GM12878 (cell line): ENCODE measurements around the gene MEIS1. TPM values are rescaled to one million over a fixed set of nuclear protein-coding genes. Genes with fewer than 3 reads are reported as not detected.

Experiments
- ATAC-seq: fragments of 200-7000 bp; cut with Tn5 transposase; 3 replicates; pipeline ENCODE4 v1.9.1; 2020; ENCODE audit warnings: mild to moderate bottlenecking, moderate library complexity
- Bru-seq: library from RNA; stranded (reverse); fragments of 400-500 nt; gene quantifications from one replicate; lab custom pipeline; 2021; lab: Mats Ljungman, UMichigan
- BruChase-seq, 2 experiments: library from RNA; stranded (reverse); fragments of 400-500 nt; gene quantifications; one replicate each; lab custom pipeline; 2021; lab: Mats Ljungman, UMichigan
- BruUV-seq: library from RNA; stranded (reverse); fragments of 400-500 nt; replicated peaks from 2 replicates; lab custom pipeline; 2021; lab: Mats Ljungman, UMichigan
- CTCF ChIA-PET: fragments of 300-600 bp; sonication (Branson Sonifier 250); formaldehyde crosslinking; extraction: SDS; loops from one replicate; lab custom pipeline; 2021; ENCODE audit warnings: inconsistent platforms; lab: Yijun Ruan, JAX
- POLR2A ChIA-PET: fragments of 350-600 bp; formaldehyde crosslinking; extraction: SDS; loops from one replicate; lab custom pipeline; 2021; ENCODE audit warnings: inconsistent platforms; lab: Charles Lee
- RAD21 ChIA-PET: fragments of 300-600 bp; sonication (Branson Sonifier 250); formaldehyde crosslinking; loops from one replicate; lab custom pipeline; 2023; ENCODE audit warnings: antibody characterized with exemption; ENCODE audit not compliant: unreplicated experiment; lab: Charles Lee
- SMC1A ChIA-PET: fragments of 300-600 bp; sonication (Branson Sonifier 250); formaldehyde crosslinking; loops from one replicate; lab custom pipeline; 2023; ENCODE audit not compliant: unreplicated experiment, uncharacterized antibody; lab: Charles Lee
- DNase-seq: peaks from one replicate; pipeline ENCODE4 v3.0.0-alpha.2; 2011; ENCODE audit warnings: low read depth, low spot score
- FAIRE-seq: peaks from 3 replicates; lab custom pipeline; 2011; peaks lifted over from hg19 to GRCh38; lab: Jason Lieb, UNC
- H2AFZ ChIP-seq: 2 replicates; pipeline ENCODE4 v1.6.0; 2011; ENCODE audit warnings: low read depth, low read length, control low read depth; ENCODE audit not compliant: control insufficient read depth
- H3K27ac ChIP-seq: 2 replicates; pipeline ENCODE4 v1.5.1; 2011; ENCODE audit warnings: control low read depth; ENCODE audit not compliant: control insufficient read depth, insufficient read depth
- H3K27me3 ChIP-seq, 2 experiments: replicated peaks in 1 of 2; 2 replicates each; pipeline versions ENCODE4 v1.6.0 to v1.6.1; 2011; ENCODE audit warnings: low read length in 1 of 2; ENCODE audit not compliant: control insufficient read depth in 2 of 2, insufficient read depth in 2 of 2
- H3K36me3 ChIP-seq, 2 experiments: 2 replicates each; pipeline ENCODE4 v1.5.1; 2011; ENCODE audit warnings: low read length in 1 of 2; ENCODE audit not compliant: control insufficient read depth in 2 of 2, insufficient read depth in 2 of 2
- H3K4me1 ChIP-seq: 2 replicates; pipeline ENCODE4 v1.6.1; 2011; ENCODE audit warnings: mild to moderate bottlenecking, low read length, moderate library complexity, mixed read lengths; ENCODE audit not compliant: control insufficient read depth, insufficient read depth
- H3K4me2 ChIP-seq: 2 replicates; pipeline ENCODE4 v1.6.0; 2011; ENCODE audit warnings: control low read depth; ENCODE audit not compliant: control insufficient read depth, insufficient read depth
- H3K4me3 ChIP-seq: fragments of 200-600 bp; sonication (generic); 2 replicates; pipeline ENCODE4 v1.5.1; 2016
- H3K79me2 ChIP-seq: 2 replicates; pipeline ENCODE4 v1.6.0; 2011; ENCODE audit warnings: low read length; ENCODE audit not compliant: control insufficient read depth, insufficient read depth
- H3K9ac ChIP-seq: 2 replicates; pipeline ENCODE4 v1.8.0; 2011; ENCODE audit warnings: low read length, control low read depth, mixed read lengths; ENCODE audit not compliant: control insufficient read depth, insufficient read depth
- H3K9me3 ChIP-seq: replicated peaks from 3 replicates; pipeline ENCODE4 v1.5.1; 2011; ENCODE audit warnings: mild to moderate bottlenecking, low read length; ENCODE audit not compliant: control insufficient read depth, insufficient read depth
- H4K20me1 ChIP-seq: 2 replicates; pipeline ENCODE4 v1.6.0; 2011; ENCODE audit not compliant: control insufficient read depth, insufficient read depth
- FOXK2 ChIP-seq: fragments of 450-650 bp; IDR thresholded peaks from 2 replicates; pipeline ENCODE4 v1.6.1; 2017; ENCODE audit warnings: mild to moderate bottlenecking, moderate library complexity
- GATAD2B ChIP-seq: fragments of 450-650 bp; conservative IDR thresholded peaks from 2 replicates; pipeline ENCODE4 v1.6.1; 2017; ENCODE audit warnings: low read depth, mild to moderate bottlenecking, moderate library complexity
- JUND ChIP-seq: IDR thresholded peaks from 2 replicates; pipeline ENCODE4 v1.6.1; 2012; ENCODE audit warnings: low read depth, mild to moderate bottlenecking, low read length, improper control_type of control experiment, moderate library complexity
- PAX8 ChIP-seq: fragments of 450-650 bp; IDR thresholded peaks from 2 replicates; pipeline ENCODE4 v1.6.1; 2017; ENCODE audit warnings: mild to moderate bottlenecking, moderate library complexity
- TCF12 ChIP-seq: IDR thresholded peaks from 2 replicates; pipeline ENCODE4 v1.6.1; 2011; ENCODE audit warnings: low read depth, mild to moderate bottlenecking, low read length
- WGBS: methylation state at CpG from one replicate; pipeline ENCODE4 v1.1.6; 2016; ENCODE audit warnings: low lambda C conversion rate; ENCODE audit not compliant: insufficient replicate concordance, insufficient coverage; ENCODE audit errors: missing lambda C conversion rate; 5-methylcytosine and 5-hydroxymethylcytosine counted together
- in situ Hi-C: fragments of 300-500 bp; cut with MboI; formaldehyde crosslinking; loops from 9 replicates; pipeline ENCODE4 v1.14.3; 2018; ENCODE audit warnings: mixed read lengths
- intact Hi-C: fragments of 100-400 bp; cut with micrococcal nuclease; formaldehyde crosslinking; loops from one replicate; pipeline ENCODE4 v1.14.2; 2022; ENCODE audit not compliant: unreplicated experiment
- long read RNA-seq, 2 experiments: library from polyadenylated mRNA; unstranded; transcript quantifications; one replicate each; pipeline ENCODE4 v2.0.0, GENCODE V29; 2019 to 2020
- polyA minus RNA-seq, 3 experiments: library from RNA; depleted of rRNA, polyadenylated mRNA; stranded (reverse); fragments of >200 nt; gene quantifications; 2 replicates each; pipeline ENCODE4 v1.2.3, GENCODE V29; 2011
- polyA plus RNA-seq, 11 experiments: library from polyadenylated mRNA; depleted of rRNA in 4 of 11; unstranded in 6 of 11; stranded (reverse) in 5 of 11; fragments of >200 nt; fragmentation: Nextera tagmentation in 4 of 11; fragmentation: Illumina TruSeq in 1 of 11; extraction: Ambion mirVana in 4 of 11; extraction: Trizol in 1 of 11; gene quantifications; 1 replicate in 1 of 11; 2 replicates in 10 of 11; pipeline versions ENCODE4 v1.2.1 to v1.2.3, GENCODE V29; 2011 to 2016; ENCODE audit warnings: inconsistent platforms in 2 of 11, missing spikeins in 2 of 11, low read depth in 1 of 11
- total RNA-seq, 4 experiments: library from RNA; depleted of rRNA in 3 of 4; stranded (reverse); fragments of >200 nt in 3 of 4; fragmentation: Illumina TruSeq in 1 of 4; extraction: Trizol in 1 of 4; gene quantifications; 2 replicates each; pipeline versions ENCODE4 v1.2.1 to v1.2.3, GENCODE V29; 2013 to 2021
- TF ChIP-seq, protein P1 (sequence below): IDR thresholded peaks from 2 replicates; pipeline ENCODE4 v1.6.1; 2011; ENCODE audit warnings: borderline replicate concordance, low read depth, mild to moderate bottlenecking, moderate library complexity, mixed read lengths, low read length; ENCODE audit not compliant: insufficient read depth; ENCODE audit errors: extremely low read length
- TF ChIP-seq, protein P2 (sequence below): fragments of 450-650 bp; IDR thresholded peaks from 2 replicates; pipeline ENCODE4 v1.6.1; 2016; ENCODE audit warnings: mild to moderate bottlenecking
- TF ChIP-seq, protein P3 (sequence below): IDR thresholded peaks from 2 replicates; pipeline ENCODE4 v1.6.1; 2012; ENCODE audit warnings: improper control_type of control experiment, low read depth, low read length; ENCODE audit not compliant: insufficient replicate concordance

The MEIS1 gene
- total RNA-seq (2013; cell fraction: nucleolus; rRNA removed) = 1.3 and 1.7 TPM in 2 replicates
- total RNA-seq (2014; rRNA removed) (not detected in 2 replicates), total RNA-seq (2014; rRNA removed; fragmentation: Illumina TruSeq; extraction: Trizol) (not detected in 2 replicates), total RNA-seq (2021) (0.15 and 0.21 TPM in 2 replicates), polyA plus RNA-seq (2011; rRNA removed) (0.31 and 0.79 TPM in 2 replicates), polyA plus RNA-seq (2014; fragmentation: Illumina TruSeq; extraction: Trizol) (0.10 TPM in 1 of 2 replicates, not detected in the other), polyA plus RNA-seq (2014; fragmentation: Nextera tagmentation; extraction: Ambion mirVana) (under 1 TPM in 1 of 2 experiments, not detected in 1; 0.04 TPM), polyA plus RNA-seq (2014; rRNA removed) (0.03 TPM in 1 of 2 replicates, not detected in the other), polyA plus RNA-seq (2016; fragmentation: Nextera tagmentation; extraction: Ambion mirVana) (under 1 TPM in 1 of 2 experiments, not detected in 1; 0.12 TPM), polyA minus RNA-seq (2011; rRNA and poly(A)+ RNA removed) (0.62 and 1.2 TPM in 2 replicates), Bru-seq, nascent RNA (percentile 34 among the genes with signal in this experiment), BruChase-seq, experiment 1, labeled RNA remaining after a 6-hour chase (percentile 20 among the genes with signal in this experiment), BruChase-seq, experiment 2, labeled RNA remaining after a 2-hour chase (percentile 21 among the genes with signal in this experiment)
- polyA plus RNA-seq (2011; ENCODE audit: low read depth) = not detected
- 0.57 and 0.79 TPM in 2 replicates for polyA plus RNA-seq (2011; cell fraction: cytosol; rRNA removed)
- polyA plus RNA-seq (2011; cell fraction: nucleus; rRNA removed) = 0.64 and 1.3 TPM in 2 replicates
- polyA plus RNA-seq (2012) = not detected in 2 replicates
- 2.7 TPM in 1 of 2 replicates, not detected in the other for polyA minus RNA-seq (2011; cell fraction: cytosol; rRNA and poly(A)+ RNA removed)
- 1.3 and 2.3 TPM in 2 replicates for polyA minus RNA-seq (2011; cell fraction: nucleus; rRNA and poly(A)+ RNA removed)
- long read RNA-seq, experiment 1 = 0 reads
- long read RNA-seq, experiment 2, partial matches to known transcripts = 1 of 1 reads
- long read RNA-seq, experiment 2, other reads (novel, unspliced or antisense) = 0 of 1 reads

DNA sequence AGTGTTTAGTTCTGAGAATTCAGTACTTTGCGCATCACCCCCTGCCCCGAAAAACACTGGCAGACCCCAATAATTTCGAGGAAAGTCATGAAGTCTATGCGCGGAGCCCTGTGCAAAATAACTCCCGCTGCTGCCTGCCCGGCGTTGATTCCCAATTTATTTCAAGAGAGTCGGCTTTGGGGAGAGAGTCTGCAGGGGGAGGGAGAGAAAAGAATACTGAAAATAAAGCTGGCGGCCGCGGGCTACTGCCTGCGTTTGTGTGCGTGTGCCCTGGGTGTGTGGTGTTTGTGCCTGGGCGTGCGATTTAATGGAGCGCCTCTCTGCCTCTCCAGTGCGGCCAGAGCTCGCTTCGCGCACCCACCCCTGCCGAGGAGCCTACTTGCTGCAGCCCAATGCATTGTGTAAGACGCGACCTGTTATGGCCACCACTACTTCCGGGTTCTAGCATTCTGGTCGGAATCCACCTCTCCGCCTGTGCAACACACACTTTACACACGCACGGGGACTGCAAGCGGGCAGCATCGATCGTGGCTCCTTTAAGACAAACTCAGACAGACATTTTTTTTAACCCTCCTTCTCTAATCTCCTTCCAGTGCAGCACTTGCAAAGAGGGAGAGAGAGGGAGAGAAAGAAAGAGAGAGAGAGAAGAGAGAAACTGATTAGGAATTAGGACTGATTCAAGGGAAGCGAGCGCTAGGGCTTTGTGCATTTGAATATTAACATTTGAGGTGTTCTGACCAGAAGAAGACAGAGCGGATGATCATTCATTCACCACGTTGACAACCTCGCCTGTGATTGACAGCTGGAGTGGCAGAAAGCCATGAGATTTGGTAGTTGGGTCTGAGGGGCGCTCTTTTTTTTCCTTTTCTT, at the start of gene MEIS1:
TSS of gene MEIS1 (plus strand) at position 447 of the 870 bp plus-strand sequence. CDS start 732 bp downstream, outside the sequence.
- WGBS = 6% methylated on average over 33 of the region's 38 CpGs
- ChIA-PET RAD21 (no interaction called here), POLR2A (no interaction called here), SMC1A (no interaction called here), CTCF (interaction anchor here (0.9 kb wide), 1 partner anchor 10 kb away, joined by 3 read pairs; no protein-coding TSS in a partner anchor)
- Histone ChIP-seq H3K36me3 (no peaks in the 10 kb centered on the region), H3K4me2 (peak within 1 kb of the TSS; percentile 61), H3K4me3 (peak within 1 kb of the TSS; percentile 57; the same call in 1 of the 2 replicates), H3K9me3 (no peaks in the 10 kb centered on the region; the same call in 2 of the 3 replicates), H3K4me1 (no peaks in the 10 kb centered on the region), H3K27ac (no peak within 1 kb of the TSS), H3K79me2 (no peaks in the 10 kb centered on the region), H4K20me1 (no peaks in the 10 kb centered on the region), H3K27me3 (peaks cover 9 to 34% of the 10 kb centered on the region in 2 experiments), H2AFZ (peak within 1 kb of the TSS; percentile 49), H3K9ac (no peak within 1 kb of the TSS)
- in situ Hi-C loops (loop anchor here (25.0 kb wide), 2 partner anchors 1402 to 2002 kb away; no protein-coding TSS in a partner anchor), intact Hi-C loops (no loop called here)
- BruUV-seq = no TSS peak
- FAIRE-seq = no peak
- DNase-seq = no peak
- peak; percentile 95 for ATAC-seq
- TF ChIP-seq PAX8 = no peak
- TF ChIP-seq JUND = 0 out of 2 replicates have a peak, but pooled peaks have one; percentile 44
- TF ChIP-seq GATAD2B = no peak
- TF ChIP-seq, protein P1, sequence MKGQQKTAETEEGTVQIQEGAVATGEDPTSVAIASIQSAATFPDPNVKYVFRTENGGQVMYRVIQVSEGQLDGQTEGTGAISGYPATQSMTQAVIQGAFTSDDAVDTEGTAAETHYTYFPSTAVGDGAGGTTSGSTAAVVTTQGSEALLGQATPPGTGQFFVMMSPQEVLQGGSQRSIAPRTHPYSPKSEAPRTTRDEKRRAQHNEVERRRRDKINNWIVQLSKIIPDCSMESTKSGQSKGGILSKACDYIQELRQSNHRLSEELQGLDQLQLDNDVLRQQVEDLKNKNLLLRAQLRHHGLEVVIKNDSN = no peak
- TF ChIP-seq, protein P2, sequence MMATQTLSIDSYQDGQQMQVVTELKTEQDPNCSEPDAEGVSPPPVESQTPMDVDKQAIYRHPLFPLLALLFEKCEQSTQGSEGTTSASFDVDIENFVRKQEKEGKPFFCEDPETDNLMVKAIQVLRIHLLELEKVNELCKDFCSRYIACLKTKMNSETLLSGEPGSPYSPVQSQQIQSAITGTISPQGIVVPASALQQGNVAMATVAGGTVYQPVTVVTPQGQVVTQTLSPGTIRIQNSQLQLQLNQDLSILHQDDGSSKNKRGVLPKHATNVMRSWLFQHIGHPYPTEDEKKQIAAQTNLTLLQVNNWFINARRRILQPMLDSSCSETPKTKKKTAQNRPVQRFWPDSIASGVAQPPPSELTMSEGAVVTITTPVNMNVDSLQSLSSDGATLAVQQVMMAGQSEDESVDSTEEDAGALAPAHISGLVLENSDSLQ = peak; percentile 90
- peak; percentile 84 for TF ChIP-seq FOXK2
- peak; percentile 30; the same call in 1 of the 2 replicates for TF ChIP-seq TCF12
- TF ChIP-seq, protein P3, sequence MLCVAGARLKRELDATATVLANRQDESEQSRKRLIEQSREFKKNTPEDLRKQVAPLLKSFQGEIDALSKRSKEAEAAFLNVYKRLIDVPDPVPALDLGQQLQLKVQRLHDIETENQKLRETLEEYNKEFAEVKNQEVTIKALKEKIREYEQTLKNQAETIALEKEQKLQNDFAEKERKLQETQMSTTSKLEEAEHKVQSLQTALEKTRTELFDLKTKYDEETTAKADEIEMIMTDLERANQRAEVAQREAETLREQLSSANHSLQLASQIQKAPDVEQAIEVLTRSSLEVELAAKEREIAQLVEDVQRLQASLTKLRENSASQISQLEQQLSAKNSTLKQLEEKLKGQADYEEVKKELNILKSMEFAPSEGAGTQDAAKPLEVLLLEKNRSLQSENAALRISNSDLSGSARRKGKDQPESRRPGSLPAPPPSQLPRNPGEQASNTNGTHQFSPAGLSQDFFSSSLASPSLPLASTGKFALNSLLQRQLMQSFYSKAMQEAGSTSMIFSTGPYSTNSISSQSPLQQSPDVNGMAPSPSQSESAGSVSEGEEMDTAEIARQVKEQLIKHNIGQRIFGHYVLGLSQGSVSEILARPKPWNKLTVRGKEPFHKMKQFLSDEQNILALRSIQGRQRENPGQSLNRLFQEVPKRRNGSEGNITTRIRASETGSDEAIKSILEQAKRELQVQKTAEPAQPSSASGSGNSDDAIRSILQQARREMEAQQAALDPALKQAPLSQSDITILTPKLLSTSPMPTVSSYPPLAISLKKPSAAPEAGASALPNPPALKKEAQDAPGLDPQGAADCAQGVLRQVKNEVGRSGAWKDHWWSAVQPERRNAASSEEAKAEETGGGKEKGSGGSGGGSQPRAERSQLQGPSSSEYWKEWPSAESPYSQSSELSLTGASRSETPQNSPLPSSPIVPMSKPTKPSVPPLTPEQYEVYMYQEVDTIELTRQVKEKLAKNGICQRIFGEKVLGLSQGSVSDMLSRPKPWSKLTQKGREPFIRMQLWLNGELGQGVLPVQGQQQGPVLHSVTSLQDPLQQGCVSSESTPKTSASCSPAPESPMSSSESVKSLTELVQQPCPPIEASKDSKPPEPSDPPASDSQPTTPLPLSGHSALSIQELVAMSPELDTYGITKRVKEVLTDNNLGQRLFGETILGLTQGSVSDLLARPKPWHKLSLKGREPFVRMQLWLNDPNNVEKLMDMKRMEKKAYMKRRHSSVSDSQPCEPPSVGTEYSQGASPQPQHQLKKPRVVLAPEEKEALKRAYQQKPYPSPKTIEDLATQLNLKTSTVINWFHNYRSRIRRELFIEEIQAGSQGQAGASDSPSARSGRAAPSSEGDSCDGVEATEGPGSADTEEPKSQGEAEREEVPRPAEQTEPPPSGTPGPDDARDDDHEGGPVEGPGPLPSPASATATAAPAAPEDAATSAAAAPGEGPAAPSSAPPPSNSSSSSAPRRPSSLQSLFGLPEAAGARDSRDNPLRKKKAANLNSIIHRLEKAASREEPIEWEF = no peak
